Measurements from ENCODE around the gene OR8K5. TPM values are rescaled to one million over a fixed set of nuclear protein-coding genes. Genes with fewer than 3 reads are reported as not detected.

OR8K5 gene, protein sequence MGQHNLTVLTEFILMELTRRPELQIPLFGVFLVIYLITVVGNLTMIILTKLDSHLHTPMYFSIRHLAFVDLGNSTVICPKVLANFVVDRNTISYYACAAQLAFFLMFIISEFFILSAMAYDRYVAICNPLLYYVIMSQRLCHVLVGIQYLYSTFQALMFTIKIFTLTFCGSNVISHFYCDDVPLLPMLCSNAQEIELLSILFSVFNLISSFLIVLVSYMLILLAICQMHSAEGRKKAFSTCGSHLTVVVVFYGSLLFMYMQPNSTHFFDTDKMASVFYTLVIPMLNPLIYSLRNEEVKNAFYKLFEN
- not detected in 2 replicates for total RNA-seq

GRCh38 chr11:56160217-56160616 is at the start of gene OR8K5:
Gene OR8K5 (minus strand): TSS chr11:56160317. CDS start chr11:56160317, 0 bp downstream.

DNA sequence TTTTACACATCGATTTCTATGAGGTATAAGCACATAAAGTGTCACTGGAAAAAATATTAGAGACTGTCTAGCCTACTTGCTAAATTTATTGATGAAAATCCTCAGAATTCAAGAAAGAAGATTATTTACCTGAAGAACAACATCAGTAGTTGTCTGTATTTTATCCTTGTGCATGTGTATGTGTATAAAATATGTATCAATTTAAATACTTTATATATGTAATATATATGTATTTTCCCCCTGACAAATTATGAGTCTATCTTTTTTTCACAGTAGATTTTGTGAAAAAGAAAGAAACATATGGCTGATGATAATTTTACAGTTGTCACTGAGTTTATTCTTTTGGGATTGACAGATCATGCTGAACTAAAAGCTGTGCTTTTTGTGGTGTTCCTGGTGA is 16.2 kb upstream of the OR8K5 start, which contains the start of gene OR5J2:
TSS of gene OR5J2 (plus strand) at position 301 of the 400 bp plus-strand sequence. CDS start at position 301, 0 bp downstream.

DNA sequence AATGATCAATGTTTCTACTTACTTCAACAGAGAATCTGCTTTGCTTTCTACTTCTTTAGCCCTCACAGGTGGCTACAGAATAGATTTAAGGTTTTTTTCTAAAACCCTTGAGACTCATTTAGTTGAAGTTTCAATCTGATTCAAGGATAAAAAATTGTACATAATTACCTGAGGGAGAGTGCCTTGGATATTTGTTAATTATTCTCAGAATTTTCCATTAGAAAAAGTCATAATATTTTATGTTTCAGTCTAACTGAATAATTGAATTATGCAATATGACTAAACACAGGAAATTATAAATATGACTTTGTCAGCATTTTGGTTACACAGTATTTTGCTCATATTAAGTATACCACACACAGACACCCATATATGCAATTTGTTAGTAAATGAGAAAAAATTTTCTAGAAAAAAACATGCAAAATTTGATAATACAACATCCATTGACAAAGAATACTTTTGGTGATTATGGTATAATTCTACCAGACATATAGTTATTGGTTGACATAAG is 19.9 kb downstream of the OR8K5 start, which contains the start of gene OR8J3:
TSS of gene OR8J3 (minus strand) at position 51 of the 511 bp plus-strand sequence. CDS start 2,483 bp downstream, outside the sequence.

GRCh38 chr11:56122073-56122472 is 38.0 kb downstream of the OR8K5 start, which contains the start of gene OR8H3:
Gene OR8H3 (plus strand): TSS chr11:56122373. CDS start chr11:56122373, 0 bp downstream.

Other genes with a start within 250 kb of the OR8K5 start
- not detected in 2 replicates for gene OR5W2, start 245.7 kb downstream of the OR8K5 start, total RNA-seq
- gene OR5I1, start 223.9 kb downstream of the OR8K5 start, total RNA-seq, result not detected in 2 replicates
- gene OR10AG1, start 190.4 kb downstream of the OR8K5 start, total RNA-seq, result not detected in 2 replicates
- not detected in 2 replicates for gene OR5F1, start 165.7 kb downstream of the OR8K5 start, total RNA-seq
- not detected in 2 replicates for gene OR5AS1, start 132.7 kb downstream of the OR8K5 start, total RNA-seq
- gene OR8I2, start 67.0 kb downstream of the OR8K5 start, total RNA-seq, result not detected in 2 replicates
- not detected in 2 replicates for gene OR8H2, start 56.6 kb downstream of the OR8K5 start, total RNA-seq
- not detected in 2 replicates for gene OR8H3, start 37.9 kb downstream of the OR8K5 start, total RNA-seq
- gene OR8J3, start 20.1 kb downstream of the OR8K5 start, total RNA-seq, result not detected in 2 replicates
- gene OR5J2, start 16.3 kb upstream of the OR8K5 start, total RNA-seq, result not detected in 2 replicates
- not detected in 2 replicates for gene OR5T2, start 73.9 kb upstream of the OR8K5 start, total RNA-seq
- not detected in 2 replicates for gene OR5T3, start 91.9 kb upstream of the OR8K5 start, total RNA-seq
- not detected in 2 replicates for gene OR5T1, start 113.8 kb upstream of the OR8K5 start, total RNA-seq
- 0.14 TPM in 1 of 2 replicates, not detected in the other for gene OR8H1, start 131.9 kb upstream of the OR8K5 start, total RNA-seq
- gene OR8K3, start 154.8 kb upstream of the OR8K5 start, total RNA-seq, result not detected in 2 replicates
- gene OR8K1, start 185.7 kb upstream of the OR8K5 start, total RNA-seq, result not detected in 2 replicates
- gene OR8J1, start 194.0 kb upstream of the OR8K5 start, total RNA-seq, result not detected in 2 replicates
- not detected in 2 replicates for gene OR8U1, start 215.3 kb upstream of the OR8K5 start, total RNA-seq

Data from smooth muscle cell of bladder (primary cell).